B cell (primary cell): ENCODE results near the gene TRIB2. TPM values are rescaled to one million over a fixed set of nuclear protein-coding genes. Genes with fewer than 3 reads are reported as not detected.

Experiments
- ATAC-seq: fragments of 200-7000 bp; cut with Tn5 transposase; one replicate; pipeline ENCODE4 v1.10.0; 2021; ENCODE audit warnings: low read depth, mild to moderate bottlenecking, moderate number of reproducible peaks, moderate library complexity
- CTCF ChIA-PET: fragments of 350-600 bp; sonication (Branson Sonifier 250); formaldehyde crosslinking; loops from one replicate; lab custom pipeline; 2021; ENCODE audit warnings: antibody characterized with exemption, inconsistent platforms; lab: Charles Lee
- POLR2A ChIA-PET: fragments of 350-600 bp; sonication (Branson Sonifier 250); formaldehyde crosslinking; loops from one replicate; lab custom pipeline; 2021; ENCODE audit warnings: antibody characterized with exemption; lab: Charles Lee
- DNase-seq: peaks from one replicate; pipeline ENCODE4 v3.0.0; 2013
- H2AFZ ChIP-seq: 2 replicates; pipeline ENCODE4 v1.6.1; 2012; ENCODE audit warnings: mild to moderate bottlenecking, low read depth, low read length; ENCODE audit not compliant: insufficient read depth, poor library complexity, severe bottlenecking
- H3K27ac ChIP-seq, 2 donors: 1 replicate in 1 of 2; 2 replicates in 1 of 2; pipeline ENCODE4 v1.5.1; 2012 to 2013; ENCODE audit warnings: low read length in 2 of 2, mild to moderate bottlenecking in 2 of 2, moderate library complexity in 1 of 2
- H3K27me3 ChIP-seq, 4 experiments: fragments of 200-600 bp in 1 of 4; sonication (generic) in 1 of 4; replicated peaks in 1 of 4; 1 replicate in 2 of 4; 2 replicates in 2 of 4; pipeline versions ENCODE4 v1.6.1 to v1.7.0; 2013 to 2016; ENCODE audit warnings: low read length in 3 of 4, mild to moderate bottlenecking in 2 of 4, mixed read lengths in 1 of 4, moderate library complexity in 1 of 4; ENCODE audit not compliant: insufficient read depth in 4 of 4, control insufficient read depth in 3 of 4; ENCODE audit errors: control extremely low read depth in 1 of 4
- H3K36me3 ChIP-seq, 2 experiments: replicated peaks in 1 of 2; 1 replicate in 1 of 2; 2 replicates in 1 of 2; pipeline versions ENCODE4 v1.6.1 to v1.7.1; 2013; ENCODE audit warnings: low read length in 1 of 2; ENCODE audit not compliant: insufficient read depth in 2 of 2, control insufficient read depth in 1 of 2; ENCODE audit errors: control extremely low read depth in 1 of 2, extremely low read depth in 1 of 2
- H3K4me1 ChIP-seq, 2 donors: fragments of 200-600 bp in 1 of 2; sonication (generic) in 1 of 2; 1 replicate in 1 of 2; 2 replicates in 1 of 2; pipeline versions ENCODE4 v1.5.1 to v1.6.1; 2013 to 2017; ENCODE audit warnings: low read length in 2 of 2; ENCODE audit not compliant: control insufficient read depth in 2 of 2, insufficient read depth in 2 of 2
- H3K4me2 ChIP-seq: replicated peaks from 2 replicates; pipeline ENCODE3; 2012; ENCODE audit warnings: mild to moderate bottlenecking, low read depth, low read length; ENCODE audit not compliant: poor library complexity, severe bottlenecking
- H3K4me3 ChIP-seq, 5 experiments: fragments of 200-600 bp in 1 of 5; sonication (generic) in 1 of 5; 1 replicate in 3 of 5; 2 replicates in 2 of 5; pipeline versions ENCODE4 v1.5.1 to v1.7.0; 2011 to 2016; ENCODE audit warnings: low read length in 4 of 5, mild to moderate bottlenecking in 4 of 5, low read depth in 2 of 5, control low read depth in 1 of 5, moderate library complexity in 1 of 5; ENCODE audit not compliant: insufficient read depth in 1 of 5; ENCODE audit errors: control extremely low read depth in 1 of 5, extremely low read depth in 1 of 5
- H3K79me2 ChIP-seq: fragments of 200-600 bp; sonication (generic); one replicate; pipeline ENCODE4 v1.6.0; 2016; ENCODE audit warnings: low read length; ENCODE audit not compliant: control insufficient read depth, insufficient read depth
- H3K9ac ChIP-seq: fragments of 200-600 bp; sonication (generic); 2 replicates; pipeline ENCODE4 v1.6.1; 2017; ENCODE audit warnings: mild to moderate bottlenecking, low read length, moderate library complexity
- H3K9me3 ChIP-seq, 3 donors: one replicate each; pipeline versions ENCODE4 v1.6.1 to v1.7.1; 2013; ENCODE audit warnings: low read length in 2 of 3; ENCODE audit not compliant: control insufficient read depth in 2 of 3, insufficient read depth in 1 of 3; ENCODE audit errors: control extremely low read depth in 1 of 3
- H4K20me1 ChIP-seq: 2 replicates; pipeline ENCODE4 v1.6.0; 2012; ENCODE audit warnings: mild to moderate bottlenecking, low read length; ENCODE audit not compliant: insufficient read depth, control insufficient read depth, poor library complexity, severe bottlenecking
- H3K27ac Mint-ChIP-seq: one replicate; pipeline ENCODE4 v1.8.0; 2021; ENCODE audit warnings: mixed read lengths
- H3K27me3 Mint-ChIP-seq: one replicate; pipeline ENCODE4 v1.8.0; 2021; ENCODE audit warnings: mixed read lengths
- H3K4me1 Mint-ChIP-seq: one replicate; pipeline ENCODE4 v1.8.0; 2021; ENCODE audit warnings: mixed read lengths
- H3K4me3 Mint-ChIP-seq: one replicate; pipeline ENCODE4 v1.8.0; 2021; ENCODE audit warnings: mixed read lengths
- H3K9me3 Mint-ChIP-seq: one replicate; pipeline ENCODE4 v1.8.0; 2022; ENCODE audit warnings: mixed read lengths; ENCODE audit not compliant: insufficient read depth
- CTCF ChIP-seq: fragments of 200-600 bp; IDR thresholded peaks from one replicate; pipeline ENCODE4 v1.8.0; 2022; ENCODE audit warnings: antibody characterized with exemption, mild to moderate bottlenecking
- EZH2 ChIP-seq: IDR thresholded peaks from 2 replicates; pipeline ENCODE4 v1.6.1; 2012; ENCODE audit warnings: borderline replicate concordance, low read depth, mild to moderate bottlenecking, moderate library complexity, low read length; ENCODE audit not compliant: insufficient read depth, poor library complexity, severe bottlenecking
- WGBS: methylation state at CpG from one replicate; pipeline ENCODE4 v1.1.5; 2013; ENCODE audit warnings: missing lambda C conversion rate; ENCODE audit not compliant: insufficient coverage; 5-methylcytosine and 5-hydroxymethylcytosine counted together
- intact Hi-C: fragments of 100-400 bp; cut with micrococcal nuclease; formaldehyde crosslinking; loops from one replicate; pipeline ENCODE4 v1.10.0; 2022
- polyA plus RNA-seq: library from polyadenylated mRNA; depleted of rRNA; stranded (reverse); fragments of >200 nt; gene quantifications from 2 replicates; pipeline ENCODE4 v1.2.3, GENCODE V29; 2012
- total RNA-seq, 2 donors: library from RNA; stranded (reverse); fragments of 120-200 nt in 1 of 2; gene quantifications; 1 replicate in 1 of 2; 2 replicates in 1 of 2; pipeline versions ENCODE4 v1.2.3 to v1.2.4, GENCODE V29; 2013 to 2022

TRIB2 gene
- total and polyA plus RNA-seq, 2 donors (not counting 1 experiment from before 2014, with no cell fraction given), result 36.3 to 117 TPM

GRCh38 chr2:12773586-12774394, 57.1 kb downstream of the TRIB2 start:
- no peak for DNase-seq
- POLR2A ChIA-PET, result interaction anchor here (0.6 kb wide), 1 partner anchor 52 kb away, joined by 7 read pairs; no protein-coding TSS in a partner anchor
- CTCF ChIA-PET, result interaction anchor here (1.0 kb wide), 1 partner anchor 156 kb away, joined by 4 read pairs; no protein-coding TSS in a partner anchor

More at GRCh38 chr2:12773586-12774394, 57.1 kb downstream of the TRIB2 start:
- intact Hi-C loops, result no loop called here
- H3K4me3 Mint-ChIP-seq, result no peak overlapping the region
- Histone ChIP-seq H3K27me3 (peaks cover 0 to 15% (median 7%) of the 10 kb centered on the region in 4 experiments), H3K9ac (no peak overlapping the region), H3K79me2 (no peaks in the 10 kb centered on the region), H3K4me3 (no peak overlapping the region), H3K27ac (no peak overlapping the region), H3K36me3 (no peaks in the 10 kb centered on the region), H3K4me2 (no peak overlapping the region), H3K9me3 (peaks cover 0 to 5% (median 0%) of the 10 kb centered on the region in 3 donors), H4K20me1 (no peaks in the 10 kb centered on the region), H2AFZ (no peak overlapping the region), H3K4me1 (no peaks in the 10 kb centered on the region)
- no peaks in the 10 kb centered on the region for H3K4me1 Mint-ChIP-seq
- no peak for ATAC-seq
- H3K9me3 Mint-ChIP-seq, result peaks cover 3% of the 10 kb centered on the region
- TF ChIP-seq EZH2 (no peak), CTCF (no peak)
- H3K27ac Mint-ChIP-seq, result no peak overlapping the region
- peaks cover 37% of the 10 kb centered on the region for H3K27me3 Mint-ChIP-seq
- no CpG with 5 or more reads among the region's 3 CpGs for WGBS
